Measurements from ENCODE around the gene ERFL.
"Not testable (repeated sequence)": the region's sequence is repeated elsewhere in the genome, so short reads cannot be mapped to it uniquely, and the experiment has no call there.

Gene ERFL

GRCh38 chr19:41875973-41876372 is 52.3 kb downstream of the ERFL start:
- H3K4me3 ChIP-seq (ENCODE audit: low read depth in 1 of 2, low read length in 2 of 2); H3K9me3 ChIP-seq (ENCODE audit: control insufficient read depth in 1 of 2, low read length in 2 of 2); H3K27me3 ChIP-seq (ENCODE audit: control insufficient read depth in 1 of 2, insufficient read depth in 2 of 2, low read length in 2 of 2); H3K9ac ChIP-seq (ENCODE audit: low read depth in 1 of 2, low read length in 2 of 2): not testable (repeated sequence)
- peaks cover 0 to 14% of the 10 kb centered on the region in 2 donors for H3K36me3 ChIP-seq (ENCODE audit: control insufficient read depth in 1 of 2, insufficient read depth in 2 of 2, low read length in 2 of 2)
- peaks cover 16 to 44% of the 10 kb centered on the region in 2 donors for H3K4me1 ChIP-seq (ENCODE audit: control insufficient read depth in 1 of 2, insufficient read depth in 2 of 2, low read length in 2 of 2)
- H3K27ac ChIP-seq (ENCODE audit: low read depth, low read length) = peak overlapping the region; percentile 41

DNA sequence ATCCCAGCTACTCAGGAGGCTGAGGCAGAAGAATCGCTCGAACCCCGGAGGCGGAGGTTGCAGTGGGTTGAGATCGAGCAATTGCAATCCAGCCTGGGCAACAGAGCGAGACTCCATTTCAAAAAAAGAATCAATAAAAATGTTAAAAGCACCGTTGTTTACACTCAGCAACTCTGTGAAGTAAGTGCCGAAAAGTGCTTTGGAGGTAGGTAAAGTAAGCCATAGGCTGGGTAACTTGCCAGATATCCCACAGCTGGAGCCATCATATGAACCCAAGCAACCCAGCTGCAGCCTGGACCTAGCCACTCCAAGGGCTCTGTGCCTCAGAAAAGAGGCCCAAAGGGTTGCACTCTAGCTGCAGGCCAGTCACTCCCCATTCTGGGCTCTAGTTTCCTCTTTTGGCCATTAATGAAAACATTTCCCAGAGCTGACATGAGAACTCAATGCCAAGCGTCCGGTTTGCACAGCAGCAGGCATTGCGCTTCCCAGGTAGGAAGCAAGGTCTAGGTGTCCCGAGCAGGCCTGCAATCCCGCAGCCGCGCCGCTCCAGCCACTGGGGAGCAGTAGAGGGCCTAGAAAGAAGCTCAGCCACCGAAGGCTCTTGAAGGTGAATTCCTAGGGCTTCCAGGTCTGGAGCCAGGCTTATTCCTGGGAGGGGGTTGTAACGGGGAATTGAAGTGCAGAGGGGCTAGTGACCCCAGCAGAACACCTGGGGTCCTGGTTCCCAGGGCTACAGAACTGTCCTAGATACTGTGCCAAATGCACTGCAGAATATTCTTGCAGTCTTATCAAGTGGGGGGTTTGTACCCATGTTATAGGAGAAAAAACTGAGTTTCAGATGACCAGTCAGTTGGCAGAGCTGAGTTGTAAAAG is 55.2 kb downstream of the ERFL start:
- Histone ChIP-seq H3K4me3 (ENCODE audit: low read depth in 1 of 2, low read length in 2 of 2) (no peak overlapping the region), H3K27me3 (ENCODE audit: control insufficient read depth in 1 of 2, insufficient read depth in 2 of 2, low read length in 2 of 2) (no peaks in the 10 kb centered on the region), H3K36me3 (ENCODE audit: control insufficient read depth in 1 of 2, insufficient read depth in 2 of 2, low read length in 2 of 2) (peaks cover 11 to 33% of the 10 kb centered on the region in 2 donors), H3K4me1 (ENCODE audit: control insufficient read depth in 1 of 2, insufficient read depth in 2 of 2, low read length in 2 of 2) (peaks cover 42 to 66% of the 10 kb centered on the region in 2 donors), H3K27ac (ENCODE audit: low read depth, low read length) (no peak overlapping the region), H3K9me3 (ENCODE audit: control insufficient read depth in 1 of 2, low read length in 2 of 2) (no peaks in the 10 kb centered on the region), H3K9ac (ENCODE audit: low read depth in 1 of 2, low read length in 2 of 2) (no peak overlapping the region)

DNA sequence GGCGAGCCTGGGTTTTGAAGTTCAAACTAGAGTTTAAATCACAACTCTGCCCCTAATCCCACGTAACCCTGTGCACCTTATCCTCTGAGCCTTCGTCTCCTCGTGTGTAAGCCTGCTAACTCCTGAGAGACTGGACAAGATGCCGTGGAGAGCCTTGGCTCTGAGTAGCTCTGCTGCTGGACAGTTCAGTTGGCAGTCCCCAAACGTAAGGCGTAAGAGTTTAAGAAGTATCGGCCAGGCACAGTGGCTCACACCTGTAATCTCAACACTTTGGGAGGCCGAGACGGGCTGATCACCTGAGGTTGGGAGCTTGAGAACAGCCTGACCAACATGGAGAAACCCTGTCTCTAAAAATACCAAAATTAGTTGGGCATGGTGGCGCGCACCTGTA is 55.9 kb downstream of the ERFL start:
- Histone ChIP-seq H3K27ac (ENCODE audit: low read depth, low read length) (no peak overlapping the region), H3K9me3 (ENCODE audit: control insufficient read depth in 1 of 2, low read length in 2 of 2) (no peaks in the 10 kb centered on the region), H3K36me3 (ENCODE audit: control insufficient read depth in 1 of 2, insufficient read depth in 2 of 2, low read length in 2 of 2) (peaks cover 11 to 33% of the 10 kb centered on the region in 2 donors), H3K9ac (ENCODE audit: low read depth in 1 of 2, low read length in 2 of 2) (no peak overlapping the region), H3K4me3 (ENCODE audit: low read depth in 1 of 2, low read length in 2 of 2) (no peak overlapping the region), H3K27me3 (ENCODE audit: control insufficient read depth in 1 of 2, insufficient read depth in 2 of 2, low read length in 2 of 2) (no peaks in the 10 kb centered on the region), H3K4me1 (ENCODE audit: control insufficient read depth in 1 of 2, insufficient read depth in 2 of 2, low read length in 2 of 2) (peaks cover 47 to 66% of the 10 kb centered on the region in 2 donors)

DNA sequence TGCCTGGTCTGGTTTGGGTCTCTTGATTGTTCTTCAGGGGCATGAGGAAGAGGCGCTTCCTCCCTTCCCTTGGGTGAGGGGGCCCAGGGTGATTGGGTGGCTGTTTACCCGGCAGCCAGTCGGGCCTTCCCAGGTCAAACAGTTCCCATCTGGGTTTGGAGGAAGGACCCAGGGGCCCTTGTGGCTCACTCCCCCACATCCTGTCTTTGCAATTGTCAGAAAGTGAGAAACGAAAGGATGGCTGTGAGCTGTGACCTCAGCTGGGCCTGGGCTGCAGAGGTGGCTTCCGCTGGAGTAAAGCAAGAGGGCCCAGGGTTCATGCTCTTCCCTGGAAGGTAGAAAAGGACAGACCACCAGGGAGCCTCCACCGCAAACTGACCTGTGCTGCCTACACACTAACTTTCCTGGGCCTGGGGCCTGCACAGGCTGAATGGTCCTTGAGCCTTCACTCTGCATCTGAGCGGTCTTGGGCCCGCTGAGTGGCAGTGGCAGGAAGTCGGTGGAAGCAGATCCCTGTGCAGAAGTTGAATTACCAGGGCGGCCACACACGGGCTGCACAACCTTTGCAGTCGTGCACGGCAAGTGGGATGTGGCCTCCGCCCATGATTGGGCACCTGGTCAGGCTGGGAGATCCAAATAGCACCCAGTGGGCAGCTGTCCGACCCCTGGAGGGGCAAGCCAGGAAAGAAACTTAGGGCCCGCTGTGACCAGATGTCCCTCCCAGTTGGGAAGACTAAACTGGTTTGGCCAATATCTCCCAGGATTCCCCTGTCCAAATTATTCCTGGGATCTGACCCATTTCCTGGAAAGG is 56.5 kb downstream of the ERFL start:
- no peaks in the 10 kb centered on the region for H3K9me3 ChIP-seq (ENCODE audit: control insufficient read depth in 1 of 2, low read length in 2 of 2)
- no peak overlapping the region for H3K4me3 ChIP-seq (ENCODE audit: low read depth in 1 of 2, low read length in 2 of 2)
- H3K9ac ChIP-seq (ENCODE audit: low read depth in 1 of 2, low read length in 2 of 2) = no peak overlapping the region
- H3K27me3 ChIP-seq (ENCODE audit: control insufficient read depth in 1 of 2, insufficient read depth in 2 of 2, low read length in 2 of 2) = no peaks in the 10 kb centered on the region
- H3K4me1 ChIP-seq (ENCODE audit: control insufficient read depth in 1 of 2, insufficient read depth in 2 of 2, low read length in 2 of 2) = peaks cover 41 to 65% of the 10 kb centered on the region in 2 donors
- no peak overlapping the region for H3K27ac ChIP-seq (ENCODE audit: low read depth, low read length)
- peaks cover 11 to 33% of the 10 kb centered on the region in 2 donors for H3K36me3 ChIP-seq (ENCODE audit: control insufficient read depth in 1 of 2, insufficient read depth in 2 of 2, low read length in 2 of 2)

- Histone ChIP-seq H3K4me3 (ENCODE audit: low read depth in 1 of 2, low read length in 2 of 2) (no peak overlapping the region), H3K4me1 (ENCODE audit: control insufficient read depth in 1 of 2, insufficient read depth in 2 of 2, low read length in 2 of 2) (peaks cover 46 to 68% of the 10 kb centered on the region in 2 donors), H3K9ac (ENCODE audit: low read depth in 1 of 2, low read length in 2 of 2) (no peak overlapping the region), H3K36me3 (ENCODE audit: control insufficient read depth in 1 of 2, insufficient read depth in 2 of 2, low read length in 2 of 2) (peaks cover 16 to 37% of the 10 kb centered on the region in 2 donors), H3K9me3 (ENCODE audit: control insufficient read depth in 1 of 2, low read length in 2 of 2) (no peaks in the 10 kb centered on the region), H3K27me3 (ENCODE audit: control insufficient read depth in 1 of 2, insufficient read depth in 2 of 2, low read length in 2 of 2) (no peaks in the 10 kb centered on the region), H3K27ac (ENCODE audit: low read depth, low read length) (peak overlapping the region; percentile 15)
These were observed 57.8 kb downstream of the ERFL start for GRCh38 chr19:41870401-41870873.

GRCh38 chr19:41869374-41869955 is 58.8 kb downstream of the ERFL start:
- Histone ChIP-seq H3K9ac (ENCODE audit: low read depth in 1 of 2, low read length in 2 of 2) (no peak overlapping the region), H3K36me3 (ENCODE audit: control insufficient read depth in 1 of 2, insufficient read depth in 2 of 2, low read length in 2 of 2) (peaks cover 23 to 47% of the 10 kb centered on the region in 2 donors), H3K4me1 (ENCODE audit: control insufficient read depth in 1 of 2, insufficient read depth in 2 of 2, low read length in 2 of 2) (peaks cover 55 to 77% of the 10 kb centered on the region in 2 donors), H3K27ac (ENCODE audit: low read depth, low read length) (no peak overlapping the region), H3K4me3 (ENCODE audit: low read depth in 1 of 2, low read length in 2 of 2) (no peak overlapping the region), H3K27me3 (ENCODE audit: control insufficient read depth in 1 of 2, insufficient read depth in 2 of 2, low read length in 2 of 2) (no peaks in the 10 kb centered on the region), H3K9me3 (ENCODE audit: control insufficient read depth in 1 of 2, low read length in 2 of 2) (no peaks in the 10 kb centered on the region)

DNA sequence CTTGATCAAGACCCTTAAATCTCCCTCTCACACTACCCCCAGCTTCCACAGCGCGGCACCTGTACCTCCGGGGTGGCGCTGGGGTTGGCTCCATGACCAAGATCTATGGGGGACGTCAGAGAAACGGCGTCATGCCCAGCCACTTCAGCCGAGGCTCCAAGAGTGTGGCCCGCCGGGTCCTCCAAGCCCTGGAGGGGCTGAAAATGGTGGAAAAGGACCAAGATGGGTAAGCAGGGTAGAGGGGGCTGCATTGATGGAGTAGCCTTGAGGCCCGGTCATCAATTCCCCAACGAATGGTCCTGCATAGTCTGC is 59.3 kb downstream of the ERFL start:
- Histone ChIP-seq H3K4me3 (ENCODE audit: low read depth in 1 of 2, low read length in 2 of 2) (no peak overlapping the region), H3K27me3 (ENCODE audit: control insufficient read depth in 1 of 2, insufficient read depth in 2 of 2, low read length in 2 of 2) (no peaks in the 10 kb centered on the region), H3K9me3 (ENCODE audit: control insufficient read depth in 1 of 2, low read length in 2 of 2) (no peaks in the 10 kb centered on the region), H3K4me1 (ENCODE audit: control insufficient read depth in 1 of 2, insufficient read depth in 2 of 2, low read length in 2 of 2) (peaks cover 60 to 82% of the 10 kb centered on the region in 2 donors), H3K27ac (ENCODE audit: low read depth, low read length) (no peak overlapping the region), H3K9ac (ENCODE audit: low read depth in 1 of 2, low read length in 2 of 2) (peak overlapping the region in 1 of 2 donors; percentile 15), H3K36me3 (ENCODE audit: control insufficient read depth in 1 of 2, insufficient read depth in 2 of 2, low read length in 2 of 2) (peaks cover 28 to 52% of the 10 kb centered on the region in 2 donors)

DNA sequence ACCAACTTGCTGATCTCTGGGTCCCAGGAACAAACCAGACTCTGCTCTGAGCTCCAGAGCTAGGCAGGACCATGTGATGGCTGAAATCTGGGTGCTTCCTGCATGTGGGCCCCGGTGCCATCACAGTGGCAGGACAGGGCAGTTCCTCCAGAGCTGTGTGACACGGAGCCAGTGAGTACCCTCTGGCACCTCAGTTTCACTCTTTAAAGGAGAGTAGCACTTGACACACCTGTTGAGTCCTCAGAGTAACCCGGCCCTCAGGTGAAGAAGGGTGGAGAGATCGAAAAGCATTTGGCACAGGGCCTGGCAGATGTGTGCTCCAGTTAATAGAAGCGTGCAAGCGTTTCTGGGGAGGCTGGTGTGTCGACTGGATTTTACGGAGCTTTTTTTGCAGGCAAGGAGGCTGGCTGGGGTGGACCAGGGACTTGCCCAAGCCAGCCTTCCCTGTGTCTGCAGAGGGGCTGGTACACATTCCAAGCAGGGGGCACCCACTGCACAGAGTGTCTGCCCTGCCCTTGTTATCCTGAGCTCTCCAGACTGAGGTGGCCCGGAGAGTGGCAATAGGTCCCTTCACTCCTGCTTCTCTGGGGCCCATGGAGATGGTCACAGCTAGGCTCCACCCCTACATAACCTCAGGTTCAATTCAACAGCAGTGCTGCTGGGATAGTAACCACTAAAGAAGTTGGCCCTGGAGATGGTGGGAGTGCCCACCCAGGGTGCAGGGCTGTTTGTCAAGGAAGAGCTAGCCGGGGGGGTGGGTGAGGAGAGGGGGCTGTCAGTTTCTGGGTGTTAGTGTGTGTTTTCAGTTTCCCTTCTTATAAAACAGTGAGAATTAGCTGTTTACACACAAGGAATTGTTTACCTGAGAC is 59.9 kb downstream of the ERFL start:
- Histone ChIP-seq H3K4me3 (ENCODE audit: low read depth in 1 of 2, low read length in 2 of 2) (peak overlapping the region; percentile 16 to 33), H3K9ac (ENCODE audit: low read depth in 1 of 2, low read length in 2 of 2) (peak overlapping the region; percentile 29 to 45), H3K27me3 (ENCODE audit: control insufficient read depth in 1 of 2, insufficient read depth in 2 of 2, low read length in 2 of 2) (no peaks in the 10 kb centered on the region), H3K4me1 (ENCODE audit: control insufficient read depth in 1 of 2, insufficient read depth in 2 of 2, low read length in 2 of 2) (peaks cover 61 to 84% of the 10 kb centered on the region in 2 donors), H3K27ac (ENCODE audit: low read depth, low read length) (peak overlapping the region; percentile 41), H3K36me3 (ENCODE audit: control insufficient read depth in 1 of 2, insufficient read depth in 2 of 2, low read length in 2 of 2) (peaks cover 30 to 56% of the 10 kb centered on the region in 2 donors), H3K9me3 (ENCODE audit: control insufficient read depth in 1 of 2, low read length in 2 of 2) (no peaks in the 10 kb centered on the region)

DNA sequence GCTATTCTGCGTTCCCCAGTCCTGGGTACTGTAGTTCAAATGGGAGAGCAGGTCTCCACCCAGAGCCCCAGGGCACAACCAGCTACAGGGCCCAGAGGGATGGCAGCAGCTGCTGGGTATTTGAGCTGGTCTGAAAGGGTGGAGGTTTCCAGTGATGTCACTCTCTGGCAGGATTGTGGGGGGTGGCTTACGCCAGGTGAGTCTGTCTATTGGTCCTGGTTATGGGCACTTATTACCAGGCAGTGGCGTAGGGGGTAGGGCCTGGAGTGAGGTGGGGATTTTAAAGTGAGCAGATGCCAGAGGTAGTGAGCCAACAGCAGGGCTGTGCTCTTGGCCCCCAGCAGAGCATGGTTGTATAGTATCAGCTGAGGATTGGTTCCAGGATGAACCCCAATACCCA is 62.0 kb downstream of the ERFL start:
- Histone ChIP-seq H3K4me1 (ENCODE audit: control insufficient read depth in 1 of 2, insufficient read depth in 2 of 2, low read length in 2 of 2) (peaks cover 77 to 85% of the 10 kb centered on the region in 2 donors), H3K9me3 (ENCODE audit: control insufficient read depth in 1 of 2, low read length in 2 of 2) (no peaks in the 10 kb centered on the region), H3K27ac (ENCODE audit: low read depth, low read length) (no peak overlapping the region), H3K4me3 (ENCODE audit: low read depth in 1 of 2, low read length in 2 of 2) (no peak overlapping the region), H3K27me3 (ENCODE audit: control insufficient read depth in 1 of 2, insufficient read depth in 2 of 2, low read length in 2 of 2) (no peaks in the 10 kb centered on the region), H3K9ac (ENCODE audit: low read depth in 1 of 2, low read length in 2 of 2) (no peak overlapping the region), H3K36me3 (ENCODE audit: control insufficient read depth in 1 of 2, insufficient read depth in 2 of 2, low read length in 2 of 2) (peaks cover 51 to 64% of the 10 kb centered on the region in 2 donors)

All from duodenal mucosa (tissue), 2 donors.